K562 (cell line): ENCODE results near the gene RIMKLB. TPM values are rescaled to one million over a fixed set of nuclear protein-coding genes. Genes with fewer than 3 reads are reported as not detected.

ENCODE experiments used
- ATAC-seq: fragments of 200-7000 bp; cut with Tn5 transposase; 3 replicates; pipeline ENCODE4 v1.9.1; 2020; ENCODE audit warnings: moderate library complexity
- BruUV-seq: library from RNA; stranded (reverse); fragments of 400-500 nt; replicated peaks from 2 replicates; lab custom pipeline; 2021; lab: Mats Ljungman, UMichigan
- CTCF ChIA-PET: fragments of 300-600 bp; formaldehyde crosslinking; extraction: SDS; loops from one replicate; lab custom pipeline; 2021; ENCODE audit warnings: low intra/inter-chr PET ratio; lab: Yijun Ruan, JAX
- POLR2A ChIA-PET: fragments of 300-600, 350-650 bp; sonication (Branson Sonifier 250); formaldehyde crosslinking; extraction: SDS; loops from one replicate; lab custom pipeline; 2021; ENCODE audit warnings: antibody characterized with exemption, inconsistent platforms; lab: Yijun Ruan, JAX
- DNase-seq, 4 experiments: peaks; one replicate each; pipeline versions ENCODE4 v3.0.0 to v3.0.0-alpha.2; 2011 to 2018; ENCODE audit warnings: low spot score in 3 of 4, mixed read lengths in 3 of 4; ENCODE audit errors: extremely low read depth in 1 of 4
- FAIRE-seq: peaks from 2 replicates; lab custom pipeline; 2011; peaks lifted over from hg19 to GRCh38; lab: Jason Lieb, UNC
- H2AFZ ChIP-seq: 2 replicates; pipeline ENCODE4 v1.6.0; 2011; ENCODE audit warnings: low read depth, low read length, control low read depth, inconsistent platforms
- H3K27ac ChIP-seq: fragments of 200-600 bp; 3 replicates; pipeline ENCODE4 v1.8.0; 2011; ENCODE audit warnings: low read depth, mild to moderate bottlenecking, control low read depth, inconsistent platforms, low read length, moderate library complexity, mixed read lengths; ENCODE audit errors: extremely low read depth
- H3K27me3 ChIP-seq, 2 experiments: fragments of 300-600 bp in 1 of 2; 2 replicates in 1 of 2; 3 replicates in 1 of 2; pipeline versions ENCODE4 v1.6.0 to v1.8.0; 2011; ENCODE audit warnings: inconsistent platforms in 2 of 2, low read length in 2 of 2, mild to moderate bottlenecking in 1 of 2, mixed read lengths in 1 of 2, moderate library complexity in 1 of 2; ENCODE audit not compliant: control insufficient read depth in 2 of 2, insufficient read depth in 2 of 2
- H3K36me3 ChIP-seq: fragments of 300-600 bp; 3 replicates; pipeline ENCODE4 v1.8.0; 2011; ENCODE audit warnings: mild to moderate bottlenecking, low read length, inconsistent platforms; ENCODE audit not compliant: control insufficient read depth, insufficient read depth
- H3K4me1 ChIP-seq, 2 experiments: fragments of 200-600 bp in 1 of 2; replicated peaks in 1 of 2; 2 replicates in 1 of 2; 3 replicates in 1 of 2; pipeline versions ENCODE4 v1.5.1 to v1.8.0; 2011; ENCODE audit warnings: inconsistent platforms in 2 of 2, low read length in 2 of 2, mild to moderate bottlenecking in 1 of 2, mixed read lengths in 1 of 2, moderate library complexity in 1 of 2; ENCODE audit not compliant: control insufficient read depth in 2 of 2, insufficient read depth in 2 of 2
- H3K4me2 ChIP-seq: 2 replicates; pipeline ENCODE4 v1.6.1; 2011; ENCODE audit warnings: low read length, control low read depth, inconsistent platforms, mixed read lengths; ENCODE audit not compliant: insufficient read depth
- H3K4me3 ChIP-seq: fragments of 200-600 bp; sonication (generic), shearing (Covaris generic); 2 replicates; pipeline ENCODE4 v1.5.1; 2016; ENCODE audit warnings: control low read depth, inconsistent platforms
- H3K79me2 ChIP-seq: fragments of 200-600 bp; 3 replicates; pipeline ENCODE4 v1.8.0; 2011; ENCODE audit warnings: low read length, inconsistent platforms; ENCODE audit not compliant: control insufficient read depth, insufficient read depth
- H3K9ac ChIP-seq, 2 experiments: 2 replicates each; pipeline versions ENCODE4 v1.6.0 to v1.6.1; 2011; ENCODE audit warnings: low read depth in 2 of 2, low read length in 2 of 2, control low read depth in 1 of 2, inconsistent platforms in 1 of 2, mild to moderate bottlenecking in 1 of 2, mixed read lengths in 1 of 2; ENCODE audit not compliant: insufficient read depth in 1 of 2
- H3K9me1 ChIP-seq: one replicate; pipeline ENCODE4 v1.6.0; 2011; ENCODE audit warnings: inconsistent platforms, mild to moderate bottlenecking, low read length, moderate library complexity; ENCODE audit not compliant: control insufficient read depth, insufficient read depth
- H3K9me3 ChIP-seq: replicated peaks from 2 replicates; pipeline ENCODE4 v1.5.1; 2011; ENCODE audit warnings: low read depth, low read length, inconsistent platforms; ENCODE audit not compliant: control insufficient read depth, insufficient read depth
- H4K20me1 ChIP-seq: replicated peaks from 2 replicates; pipeline ENCODE4 v1.6.1; 2011; ENCODE audit warnings: low read length, inconsistent platforms, mixed read lengths; ENCODE audit not compliant: control insufficient read depth, insufficient read depth
- CCNT2 ChIP-seq: IDR thresholded peaks from 2 replicates; pipeline ENCODE4 v1.6.1; 2011; ENCODE audit warnings: borderline replicate concordance, low read depth, mild to moderate bottlenecking, moderate library complexity, mixed read lengths, low read length; ENCODE audit not compliant: insufficient read length; ENCODE audit errors: extremely low read depth
- DIDO1 ChIP-seq: fragments of 450-650 bp; IDR thresholded peaks from 2 replicates; pipeline ENCODE4 v1.6.1; 2016; ENCODE audit warnings: low read depth, missing biosample characterization, missing genetic modification characterization
- NFRKB ChIP-seq: fragments of 450-650 bp; IDR thresholded peaks from 2 replicates; pipeline ENCODE4 v1.6.1; 2016; ENCODE audit warnings: low read depth
- NUFIP1 ChIP-seq: fragments of 450-650 bp; IDR thresholded peaks from 2 replicates; pipeline ENCODE4 v1.6.1; 2018; ENCODE audit not compliant: partially characterized antibody
- POLR2AphosphoS2 ChIP-seq: IDR thresholded peaks from 2 replicates; pipeline ENCODE4 v1.6.1; 2012; ENCODE audit warnings: low read length, improper control_type of control experiment
- RBBP5 ChIP-seq: fragments of 200-600 bp; sonication (generic); IDR thresholded peaks from 2 replicates; pipeline ENCODE4 v1.6.1; 2012; ENCODE audit warnings: borderline replicate concordance, mild to moderate bottlenecking, low read length, control low read depth, inconsistent platforms; ENCODE audit not compliant: insufficient read depth, poor library complexity, severe bottlenecking
- WGBS: fragments of 100-300 bp; shearing (Covaris generic); methylation state at CpG from one replicate; pipeline ENCODE4 v1.1.6; 2016; ENCODE audit warnings: low coverage, mixed read lengths; ENCODE audit not compliant: insufficient coverage; ENCODE audit errors: missing lambda C conversion rate; 5-methylcytosine and 5-hydroxymethylcytosine counted together
- in situ Hi-C: fragments of 300-500 bp; cut with MboI; formaldehyde crosslinking; loops from 4 replicates; pipeline ENCODE4 v1.15.0; 2018; ENCODE audit warnings: inconsistent platforms, mixed read lengths
- intact Hi-C: fragments of 100-400 bp; cut with micrococcal nuclease; formaldehyde crosslinking; loops from 2 replicates; pipeline ENCODE4 v1.14.2; 2022
- polyA plus RNA-seq, 8 experiments: library from polyadenylated mRNA; depleted of rRNA in 4 of 8; stranded (reverse) in 5 of 8; unstranded in 3 of 8; fragments of >200 nt; fragmentation: Nextera tagmentation in 2 of 8; fragmentation: Illumina TruSeq in 1 of 8; extraction: Ambion mirVana in 2 of 8; extraction: Trizol in 1 of 8; gene quantifications; 2 replicates each; pipeline versions ENCODE4 v1.2.1 to v1.2.3, GENCODE V29; 2011 to 2014; ENCODE audit warnings: inconsistent platforms in 1 of 8, missing spikeins in 1 of 8
- total RNA-seq, 7 experiments: library from RNA; depleted of rRNA in 6 of 7; stranded (reverse); fragments of >200 nt in 6 of 7; fragmentation: Illumina TruSeq in 2 of 7; extraction: Trizol in 2 of 7; gene quantifications; 2 replicates each; pipeline versions ENCODE4 v1.2.1 to v1.2.3, GENCODE V29; 2011 to 2021; ENCODE audit warnings: low replicate concordance in 1 of 7
- TF ChIP-seq, protein P1 (sequence below): sonication (generic); formaldehyde crosslinking; IDR thresholded peaks from 2 replicates; pipeline ENCODE4 v1.8.0; 2022; ENCODE audit warnings: mild to moderate bottlenecking, missing genetic modification reagents
- TF ChIP-seq, protein P2 (sequence below): fragments of 250-450 bp; sonication (Bioruptor Pico); IDR thresholded peaks from 2 replicates; pipeline ENCODE4 v1.8.0; 2021; ENCODE audit warnings: moderate library complexity, mild to moderate bottlenecking, inconsistent platforms
- TF ChIP-seq, protein P3 (sequence below): sonication (generic); formaldehyde crosslinking; IDR thresholded peaks from 2 replicates; pipeline ENCODE4 v1.8.1; 2022; ENCODE audit warnings: missing genetic modification reagents

The RIMKLB gene
- total and polyA plus RNA-seq, 9 of the 15 experiments (the other 6 are each of a cell fraction or from before 2014, with no cell fraction given) = 6.5 to 22.8 (median 17.2) TPM

DNA sequence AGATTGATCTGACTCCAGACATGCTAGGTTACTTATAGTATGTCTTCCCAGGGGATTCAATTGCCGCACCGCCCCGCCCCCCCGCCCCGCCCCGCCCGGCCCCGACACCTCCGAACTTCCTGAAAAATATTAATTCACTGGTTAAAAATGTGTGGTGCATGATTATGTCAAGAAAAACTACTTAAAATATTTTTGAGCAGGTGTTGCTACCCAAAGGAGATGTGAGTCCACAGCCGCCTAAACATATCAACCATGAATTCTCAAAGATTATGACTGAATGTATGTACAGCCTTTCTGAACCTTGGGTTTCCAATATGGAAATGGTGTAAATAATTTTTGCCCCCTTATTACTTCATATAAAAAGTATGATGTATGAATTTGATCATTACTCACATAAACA lies 2.7 kb upstream of the RIMKLB start:
- no TSS peak for BruUV-seq
- in situ Hi-C loops = loop anchor here (5.0 kb wide), 1 partner anchor 107 kb away; no protein-coding TSS in a partner anchor
- ChIA-PET CTCF (no interaction called here), POLR2A (no interaction called here)
- FAIRE-seq (no peak), DNase-seq (no peak), ATAC-seq (no peak)
- 96% methylated on average over 5 of the region's 10 CpGs for WGBS
- H3K9me3 ChIP-seq = no peaks in the 10 kb centered on the region
- no peaks in the 10 kb centered on the region for H3K27me3 ChIP-seq
- H3K4me3 ChIP-seq = no peak overlapping the region
- H3K27ac ChIP-seq = no peak overlapping the region
- no peaks in the 10 kb centered on the region for H4K20me1 ChIP-seq
- intact Hi-C loops = no loop called here
- H3K36me3 ChIP-seq = peaks cover 2% of the 10 kb centered on the region; the same call in 2 of the 3 replicates
- no peak overlapping the region for H2AFZ ChIP-seq
- H3K4me1 ChIP-seq = peaks cover 8 to 15% of the 10 kb centered on the region in 2 experiments; a peak in 4 of 5 replicates
- TF ChIP-seq NUFIP1 = no peak
- no peak for TF ChIP-seq NFRKB
- TF ChIP-seq POLR2AphosphoS2 = no peak
- no peak for TF ChIP-seq RBBP5
- TF ChIP-seq, protein P1, sequence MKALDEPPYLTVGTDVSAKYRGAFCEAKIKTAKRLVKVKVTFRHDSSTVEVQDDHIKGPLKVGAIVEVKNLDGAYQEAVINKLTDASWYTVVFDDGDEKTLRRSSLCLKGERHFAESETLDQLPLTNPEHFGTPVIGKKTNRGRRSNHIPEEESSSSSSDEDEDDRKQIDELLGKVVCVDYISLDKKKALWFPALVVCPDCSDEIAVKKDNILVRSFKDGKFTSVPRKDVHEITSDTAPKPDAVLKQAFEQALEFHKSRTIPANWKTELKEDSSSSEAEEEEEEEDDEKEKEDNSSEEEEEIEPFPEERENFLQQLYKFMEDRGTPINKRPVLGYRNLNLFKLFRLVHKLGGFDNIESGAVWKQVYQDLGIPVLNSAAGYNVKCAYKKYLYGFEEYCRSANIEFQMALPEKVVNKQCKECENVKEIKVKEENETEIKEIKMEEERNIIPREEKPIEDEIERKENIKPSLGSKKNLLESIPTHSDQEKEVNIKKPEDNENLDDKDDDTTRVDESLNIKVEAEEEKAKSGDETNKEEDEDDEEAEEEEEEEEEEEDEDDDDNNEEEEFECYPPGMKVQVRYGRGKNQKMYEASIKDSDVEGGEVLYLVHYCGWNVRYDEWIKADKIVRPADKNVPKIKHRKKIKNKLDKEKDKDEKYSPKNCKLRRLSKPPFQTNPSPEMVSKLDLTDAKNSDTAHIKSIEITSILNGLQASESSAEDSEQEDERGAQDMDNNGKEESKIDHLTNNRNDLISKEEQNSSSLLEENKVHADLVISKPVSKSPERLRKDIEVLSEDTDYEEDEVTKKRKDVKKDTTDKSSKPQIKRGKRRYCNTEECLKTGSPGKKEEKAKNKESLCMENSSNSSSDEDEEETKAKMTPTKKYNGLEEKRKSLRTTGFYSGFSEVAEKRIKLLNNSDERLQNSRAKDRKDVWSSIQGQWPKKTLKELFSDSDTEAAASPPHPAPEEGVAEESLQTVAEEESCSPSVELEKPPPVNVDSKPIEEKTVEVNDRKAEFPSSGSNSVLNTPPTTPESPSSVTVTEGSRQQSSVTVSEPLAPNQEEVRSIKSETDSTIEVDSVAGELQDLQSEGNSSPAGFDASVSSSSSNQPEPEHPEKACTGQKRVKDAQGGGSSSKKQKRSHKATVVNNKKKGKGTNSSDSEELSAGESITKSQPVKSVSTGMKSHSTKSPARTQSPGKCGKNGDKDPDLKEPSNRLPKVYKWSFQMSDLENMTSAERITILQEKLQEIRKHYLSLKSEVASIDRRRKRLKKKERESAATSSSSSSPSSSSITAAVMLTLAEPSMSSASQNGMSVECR = no peak
- TF ChIP-seq CCNT2 = no peak
- TF ChIP-seq, protein P2, sequence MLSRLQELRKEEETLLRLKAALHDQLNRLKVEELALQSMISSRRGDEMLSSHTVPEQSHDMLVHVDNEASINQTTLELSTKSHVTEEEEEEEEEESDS = no peak
- TF ChIP-seq, protein P3, sequence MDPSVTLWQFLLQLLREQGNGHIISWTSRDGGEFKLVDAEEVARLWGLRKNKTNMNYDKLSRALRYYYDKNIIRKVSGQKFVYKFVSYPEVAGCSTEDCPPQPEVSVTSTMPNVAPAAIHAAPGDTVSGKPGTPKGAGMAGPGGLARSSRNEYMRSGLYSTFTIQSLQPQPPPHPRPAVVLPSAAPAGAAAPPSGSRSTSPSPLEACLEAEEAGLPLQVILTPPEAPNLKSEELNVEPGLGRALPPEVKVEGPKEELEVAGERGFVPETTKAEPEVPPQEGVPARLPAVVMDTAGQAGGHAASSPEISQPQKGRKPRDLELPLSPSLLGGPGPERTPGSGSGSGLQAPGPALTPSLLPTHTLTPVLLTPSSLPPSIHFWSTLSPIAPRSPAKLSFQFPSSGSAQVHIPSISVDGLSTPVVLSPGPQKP (CRISPR knock-in tag) = no peak
- no peak for TF ChIP-seq DIDO1
- no peaks in the 10 kb centered on the region for H3K9me1 ChIP-seq
- H3K9ac ChIP-seq = no peak overlapping the region
- H3K4me2 ChIP-seq = no peak overlapping the region
- H3K79me2 ChIP-seq = peaks cover 22% of the 10 kb centered on the region
